Muscle layer of duodenum (tissue), 2 donors: Measurements from ENCODE around the gene ARID1B.
"Not testable (repeated sequence)": the region's sequence is repeated elsewhere in the genome, so short reads cannot be mapped to it uniquely, and the experiment has no call there.

ENCODE experiments used
- H3K27ac ChIP-seq: one replicate; pipeline ENCODE4 v1.7.0; 2013; ENCODE audit warnings: mild to moderate bottlenecking, low read length
- H3K27me3 ChIP-seq: one replicate; pipeline ENCODE4 v1.7.0; 2013; ENCODE audit warnings: low read depth, mild to moderate bottlenecking, control low read depth, low read length
- H3K36me3 ChIP-seq, 2 donors: one replicate each; pipeline ENCODE4 v1.7.0; 2013; ENCODE audit warnings: low read length in 2 of 2, control low read depth in 1 of 2, mild to moderate bottlenecking in 1 of 2; ENCODE audit not compliant: insufficient read depth in 2 of 2, control insufficient read depth in 1 of 2
- H3K4me1 ChIP-seq, 2 donors: one replicate each; pipeline ENCODE4 v1.7.0; 2013; ENCODE audit warnings: low read length in 2 of 2, mild to moderate bottlenecking in 2 of 2, control low read depth in 1 of 2, moderate library complexity in 1 of 2; ENCODE audit not compliant: insufficient read depth in 2 of 2, control insufficient read depth in 1 of 2
- H3K4me3 ChIP-seq, 2 donors: one replicate each; pipeline ENCODE4 v1.7.0; 2013; ENCODE audit warnings: low read length in 2 of 2, low read depth in 1 of 2, mild to moderate bottlenecking in 1 of 2
- H3K9me3 ChIP-seq, 2 donors: one replicate each; pipeline ENCODE4 v1.7.0; 2013; ENCODE audit warnings: low read length in 2 of 2, control low read depth in 1 of 2, mild to moderate bottlenecking in 1 of 2; ENCODE audit not compliant: control insufficient read depth in 1 of 2
- donor health status: healthy.

ARID1B gene

GRCh38 chr6:157147054-157148026, 370.2 kb downstream of the ARID1B start:
- not testable (repeated sequence) for H3K27ac ChIP-seq, H3K4me3 ChIP-seq, H3K27me3 ChIP-seq, H3K9me3 ChIP-seq
- H3K4me1 ChIP-seq, result peaks cover 4 to 25% of the 10 kb centered on the region in 2 donors
- H3K36me3 ChIP-seq, result peaks cover 12 to 16% of the 10 kb centered on the region in 2 donors

DNA sequence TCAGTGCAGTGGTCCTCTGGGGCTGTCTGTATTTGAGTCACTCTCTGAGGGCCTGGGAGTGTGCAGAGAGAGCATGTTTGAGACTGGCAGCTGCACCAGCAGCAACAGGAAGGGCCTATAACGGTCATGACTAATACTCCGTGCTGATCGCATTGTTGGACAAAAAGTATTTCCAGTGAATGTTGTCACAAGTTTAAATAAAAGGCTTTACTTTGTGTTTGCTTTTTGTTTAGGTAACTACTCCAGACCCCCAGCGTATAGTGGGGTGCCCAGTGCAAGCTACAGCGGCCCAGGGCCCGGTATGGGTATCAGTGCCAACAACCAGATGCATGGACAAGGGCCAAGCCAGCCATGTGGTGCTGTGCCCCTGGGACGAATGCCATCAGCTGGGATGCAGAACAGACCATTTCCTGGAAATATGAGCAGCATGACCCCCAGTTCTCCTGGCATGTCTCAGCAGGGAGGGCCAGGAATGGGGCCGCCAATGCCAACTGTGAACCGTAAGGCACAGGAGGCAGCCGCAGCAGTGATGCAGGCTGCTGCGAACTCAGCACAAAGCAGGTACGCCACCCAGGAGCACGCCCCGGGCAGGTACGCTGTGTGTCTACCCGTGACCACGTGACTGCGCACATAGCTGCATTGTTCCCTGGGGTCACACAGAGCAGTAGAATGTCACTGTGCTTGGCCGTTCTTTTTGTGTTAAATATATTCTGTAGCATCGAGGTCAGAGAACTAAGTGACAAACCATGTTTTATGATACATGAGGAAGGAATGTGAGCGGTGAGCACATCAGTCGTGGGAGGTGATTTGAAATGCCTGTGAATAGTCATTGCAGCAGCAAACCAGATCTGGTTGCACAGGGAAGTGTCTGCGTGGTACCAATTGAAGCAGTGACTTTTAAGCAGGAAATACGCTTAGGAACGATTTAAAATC, 371.5 kb downstream of the ARID1B start:
- Histone ChIP-seq H3K36me3 (peaks cover 12 to 15% of the 10 kb centered on the region in 2 donors), H3K27me3 (no peaks in the 10 kb centered on the region), H3K27ac (peak overlapping the region; percentile 76), H3K4me3 (no peak overlapping the region), H3K4me1 (peaks cover 0 to 18% of the 10 kb centered on the region in 2 donors), H3K9me3 (no peaks in the 10 kb centered on the region)

DNA sequence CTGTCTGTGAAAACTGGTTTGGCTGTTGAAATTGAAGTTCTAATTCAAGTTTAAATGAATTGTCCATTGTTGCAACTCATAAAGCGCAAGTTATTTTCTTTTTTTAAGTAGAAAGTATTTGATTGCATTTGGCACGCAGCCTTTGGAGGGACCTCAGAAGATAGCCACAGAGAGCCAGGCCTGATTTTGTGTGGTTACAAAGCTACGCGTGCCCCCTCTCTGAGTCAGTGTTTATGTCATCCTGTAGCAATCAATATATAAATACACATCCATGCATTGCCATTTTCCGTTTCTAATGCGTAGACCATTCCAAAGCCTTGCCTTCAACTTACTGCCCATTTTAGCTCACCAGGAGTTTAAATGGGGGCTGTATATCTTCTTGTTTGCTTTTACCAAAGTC, 372.9 kb downstream of the ARID1B start:
- Histone ChIP-seq H3K4me1 (peaks cover 0 to 7% of the 10 kb centered on the region in 2 donors), H3K9me3 (no peaks in the 10 kb centered on the region), H3K36me3 (peaks cover 15% of the 10 kb centered on the region in 2 donors), H3K27me3 (no peaks in the 10 kb centered on the region), H3K4me3 (no peak overlapping the region), H3K27ac (no peak overlapping the region)

- Histone ChIP-seq H3K4me3 (no peak overlapping the region), H3K27ac (no peak overlapping the region), H3K9me3 (no peaks in the 10 kb centered on the region), H3K36me3 (peaks cover 15 to 17% of the 10 kb centered on the region in 2 donors), H3K4me1 (peaks cover 0 to 7% of the 10 kb centered on the region in 2 donors), H3K27me3 (no peaks in the 10 kb centered on the region)
Observed at GRCh38 chr6:157151029-157151428, 373.9 kb downstream of the ARID1B start.

- no peak overlapping the region for H3K4me3 ChIP-seq
- H3K36me3 ChIP-seq, result peaks cover 20 to 22% of the 10 kb centered on the region in 2 donors
- H3K4me1 ChIP-seq, result peaks cover 0 to 7% of the 10 kb centered on the region in 2 donors
- H3K27ac ChIP-seq, result no peak overlapping the region
- H3K27me3 ChIP-seq, result no peaks in the 10 kb centered on the region
- no peaks in the 10 kb centered on the region for H3K9me3 ChIP-seq
Observed at GRCh38 chr6:157151989-157152388, 374.8 kb downstream of the ARID1B start.

DNA sequence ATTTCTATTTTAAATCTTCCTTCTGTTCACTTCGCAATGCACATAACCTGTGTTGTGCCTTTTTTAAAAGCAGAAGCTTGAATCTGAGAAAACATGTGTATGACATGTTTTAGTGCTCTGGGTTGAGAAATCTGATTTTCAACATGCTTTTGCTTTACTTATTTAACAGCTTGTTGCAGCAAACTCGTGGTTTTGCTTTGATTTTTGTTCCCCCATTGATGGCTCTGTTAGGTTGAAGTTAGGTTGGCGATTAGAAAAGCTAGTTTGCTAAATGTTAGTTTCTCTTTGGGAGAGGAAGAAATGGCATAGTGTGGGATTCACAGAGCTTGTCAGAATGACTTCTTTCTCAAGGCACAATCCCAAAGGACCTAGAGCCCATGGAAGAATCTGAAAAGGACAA, 375.4 kb downstream of the ARID1B start:
- peaks cover 0 to 7% of the 10 kb centered on the region in 2 donors for H3K4me1 ChIP-seq
- no peaks in the 10 kb centered on the region for H3K27me3 ChIP-seq
- H3K27ac ChIP-seq, result no peak overlapping the region
- peaks cover 26% of the 10 kb centered on the region in 2 donors for H3K36me3 ChIP-seq
- no peaks in the 10 kb centered on the region for H3K9me3 ChIP-seq
- no peak overlapping the region for H3K4me3 ChIP-seq

- Histone ChIP-seq H3K27me3 (no peaks in the 10 kb centered on the region), H3K4me3 (no peak overlapping the region), H3K27ac (no peak overlapping the region), H3K9me3 (no peaks in the 10 kb centered on the region), H3K4me1 (no peaks in the 10 kb centered on the region), H3K36me3 (peaks cover 12 to 18% of the 10 kb centered on the region in 2 donors)
Observed at GRCh38 chr6:157155804-157156203, 378.6 kb downstream of the ARID1B start.

- no peaks in the 10 kb centered on the region for H3K4me1 ChIP-seq
- no peaks in the 10 kb centered on the region for H3K27me3 ChIP-seq
- peaks cover 12 to 14% of the 10 kb centered on the region in 2 donors for H3K36me3 ChIP-seq
- H3K4me3 ChIP-seq, result no peak overlapping the region
- H3K9me3 ChIP-seq, result no peaks in the 10 kb centered on the region
- no peak overlapping the region for H3K27ac ChIP-seq
Observed at GRCh38 chr6:157157258-157157657, 380.1 kb downstream of the ARID1B start.

DNA sequence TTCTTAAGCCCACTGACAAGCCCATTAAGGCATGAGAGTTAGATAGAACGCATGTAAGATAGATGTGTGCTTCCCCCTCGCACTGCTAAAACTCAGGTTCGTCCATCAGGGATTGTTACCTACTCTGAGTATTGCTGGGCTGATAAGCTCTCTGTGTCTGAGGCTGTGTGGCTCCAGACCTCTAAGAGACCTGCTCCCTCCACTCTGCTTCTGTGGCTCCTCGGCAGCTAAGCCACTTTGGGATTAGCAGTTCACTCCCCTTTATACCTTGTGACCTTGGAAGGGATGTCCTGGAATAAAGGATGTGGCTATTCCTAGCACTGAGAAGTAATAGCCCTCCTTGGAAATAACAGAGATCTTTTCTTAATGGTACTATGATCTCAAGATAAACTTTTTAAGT, 381.3 kb downstream of the ARID1B start:
- no peaks in the 10 kb centered on the region for H3K4me1 ChIP-seq
- H3K9me3 ChIP-seq, result no peaks in the 10 kb centered on the region
- H3K27me3 ChIP-seq, result no peaks in the 10 kb centered on the region
- H3K4me3 ChIP-seq, result no peak overlapping the region
- H3K36me3 ChIP-seq, result peaks cover 12 to 14% of the 10 kb centered on the region in 2 donors
- no peak overlapping the region for H3K27ac ChIP-seq

DNA sequence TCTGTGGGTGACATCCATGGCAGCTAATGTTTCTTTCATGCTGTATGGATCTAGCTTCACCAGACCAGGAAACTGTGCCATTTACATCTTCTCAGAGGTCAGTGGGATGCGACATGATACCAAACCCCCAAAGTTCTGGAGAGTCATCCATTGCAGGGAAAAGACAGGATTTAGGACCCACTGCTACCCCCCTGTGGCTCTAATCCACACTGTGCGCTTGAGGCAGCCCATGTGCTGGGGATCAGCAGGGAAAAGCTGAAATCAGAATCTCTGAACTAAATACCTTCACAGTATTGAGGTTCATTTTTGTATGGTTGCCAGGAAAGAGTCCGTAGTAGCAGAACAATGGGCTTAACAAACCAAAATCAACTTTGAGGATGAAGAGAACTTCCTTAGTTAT, 381.7 kb downstream of the ARID1B start:
- H3K4me3 ChIP-seq, result no peak overlapping the region
- no peak overlapping the region for H3K27ac ChIP-seq
- H3K4me1 ChIP-seq, result no peaks in the 10 kb centered on the region
- H3K36me3 ChIP-seq, result peaks cover 12 to 14% of the 10 kb centered on the region in 2 donors
- no peaks in the 10 kb centered on the region for H3K9me3 ChIP-seq
- no peaks in the 10 kb centered on the region for H3K27me3 ChIP-seq

- no peak overlapping the region for H3K27ac ChIP-seq
- H3K9me3 ChIP-seq, result no peaks in the 10 kb centered on the region
- H3K36me3 ChIP-seq, result peaks cover 12 to 14% of the 10 kb centered on the region in 2 donors
- H3K4me3 ChIP-seq, result no peak overlapping the region
- no peaks in the 10 kb centered on the region for H3K27me3 ChIP-seq
- H3K4me1 ChIP-seq, result no peaks in the 10 kb centered on the region
Observed at GRCh38 chr6:157159348-157159747, 382.2 kb downstream of the ARID1B start.
